HG03342 (cell line): ENCODE measurements around the gene RBM25.
"Not testable (repeated sequence)": the region's sequence is repeated elsewhere in the genome, so short reads cannot be mapped to it uniquely, and the experiment has no call there.

Experiments
- ATAC-seq: cut with Tn5 transposase; IDR thresholded peaks from one replicate; pipeline ENCODE4 v1.9.1; 2021; ENCODE audit warnings: mild to moderate bottlenecking, moderate library complexity; ENCODE audit not compliant: unreplicated experiment

RBM25 gene

GRCh38 chr14:73058224-73058921, at the start of gene RBM25:
Gene RBM25 (plus strand): TSS chr14:73058534. CDS start chr14:73071642, 13,108 bp downstream.
- ATAC-seq: peak; percentile 92

DNA sequence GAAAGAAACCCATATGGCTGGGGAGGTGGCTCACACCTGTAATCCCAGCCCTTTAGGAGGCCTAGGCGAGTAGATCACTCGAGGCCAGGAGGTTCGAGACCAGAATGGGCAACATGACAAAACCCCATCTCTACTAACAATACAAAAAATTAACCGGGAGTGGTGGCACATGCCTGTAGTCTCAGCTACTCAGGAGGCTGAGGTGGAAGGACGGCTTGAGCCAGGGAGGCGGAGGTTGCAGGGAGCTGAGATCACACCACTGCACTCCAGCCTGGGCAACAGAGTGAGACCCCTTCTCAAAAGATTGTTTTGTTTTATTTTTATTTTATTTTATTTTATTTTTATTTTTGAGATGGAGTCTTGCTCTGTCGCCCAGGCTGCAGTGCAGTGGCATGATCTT, 47.1 kb upstream of the RBM25 start:
- not testable (repeated sequence) for ATAC-seq

DNA sequence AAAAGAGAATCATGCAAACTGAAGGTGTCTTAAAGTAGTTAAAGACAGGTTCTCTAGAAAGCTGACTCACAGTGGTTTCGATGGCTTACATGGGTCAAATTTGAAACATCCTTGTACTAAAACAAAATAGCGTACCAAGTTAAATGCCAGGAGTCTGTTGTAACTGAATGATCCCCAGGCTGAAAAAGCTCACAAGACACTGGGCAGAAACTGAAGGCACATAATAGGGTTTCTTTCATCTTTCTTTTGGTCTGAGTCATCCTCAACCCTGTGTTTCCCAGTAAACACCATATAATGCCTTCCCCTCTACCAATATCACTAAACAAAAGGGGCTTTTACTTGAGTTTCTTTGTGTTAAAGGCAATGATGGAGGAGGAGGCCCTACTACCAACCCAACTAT, 44.2 kb upstream of the RBM25 start:
- peak; percentile 85 for ATAC-seq

DNA sequence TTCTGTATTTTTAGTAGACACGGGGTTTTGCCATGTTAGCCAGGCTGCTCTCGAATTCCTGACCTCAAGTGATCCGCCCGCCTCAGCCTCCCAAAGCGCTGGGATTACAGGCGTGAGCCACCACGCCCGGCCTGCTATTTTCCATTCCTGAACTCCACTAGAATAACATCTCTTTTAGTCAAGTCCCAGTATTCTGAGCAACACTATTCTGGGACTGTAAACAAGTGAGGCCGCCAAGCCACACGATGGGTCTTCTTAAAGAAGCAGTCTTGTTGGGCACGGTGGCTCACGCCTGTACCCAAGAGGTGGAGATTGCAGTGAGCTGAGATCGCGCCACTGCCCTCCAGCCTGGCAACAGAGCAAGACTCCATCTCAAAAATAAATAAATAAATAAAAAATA, 42.8 kb upstream of the RBM25 start:
- not testable (repeated sequence) for ATAC-seq

DNA sequence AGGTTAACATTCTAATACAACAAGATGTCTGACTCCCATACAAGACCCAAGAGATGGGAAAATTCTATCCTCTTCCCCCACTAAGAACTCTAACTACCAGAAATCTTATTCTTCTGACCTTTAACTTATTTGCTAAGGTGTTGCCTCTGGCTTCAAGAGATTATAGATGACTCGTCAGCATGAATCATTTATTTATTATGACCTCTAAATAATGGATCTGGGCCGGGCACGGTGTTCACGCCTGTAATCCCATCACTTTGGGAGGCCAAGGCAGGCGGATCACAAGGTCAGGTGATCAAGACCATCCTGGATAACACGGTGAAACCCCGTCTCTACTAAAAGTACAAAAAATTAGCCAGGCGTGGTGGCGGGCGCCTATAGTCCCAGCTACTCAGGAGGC, 42.3 kb upstream of the RBM25 start:
- not testable (repeated sequence) for ATAC-seq

DNA sequence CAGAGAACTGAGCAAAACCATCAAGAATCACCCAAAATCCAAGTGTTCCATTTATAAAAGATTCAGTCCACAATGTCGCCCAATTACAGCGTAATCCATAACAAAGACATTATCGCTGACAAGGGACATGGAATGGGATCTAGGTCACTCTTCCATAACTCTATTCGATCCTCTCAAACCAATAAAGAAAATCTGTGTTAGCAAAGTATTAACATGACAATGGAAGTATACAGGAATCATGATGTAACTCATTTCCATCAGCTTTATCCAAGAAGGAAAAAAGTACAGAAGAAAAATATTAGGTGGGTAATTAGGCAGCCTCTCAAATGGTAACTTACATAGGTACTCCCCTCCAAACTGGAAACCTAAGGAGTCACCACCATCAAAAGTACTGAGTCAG, 36.3 kb upstream of the RBM25 start:
- ATAC-seq: no peak

DNA sequence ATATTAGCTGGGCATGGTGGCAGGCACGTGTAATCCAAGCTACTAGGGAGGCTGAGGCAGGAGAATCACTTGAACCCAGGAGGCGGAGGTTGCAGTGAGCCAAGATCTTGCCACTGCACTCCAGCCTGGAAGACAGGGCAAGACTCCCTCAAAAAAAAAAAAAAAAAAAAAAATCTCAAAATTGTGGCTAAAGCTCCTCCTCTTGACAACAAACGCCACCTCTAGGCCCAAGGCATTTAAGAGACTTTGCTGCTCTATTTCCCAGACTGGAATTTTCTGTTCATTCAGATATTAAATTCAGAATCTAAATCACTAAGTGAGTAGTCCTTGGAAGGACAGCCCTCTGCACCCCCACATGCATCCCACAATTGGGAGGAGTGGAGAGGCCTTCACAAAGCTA, 32.8 kb upstream of the RBM25 start:
- ATAC-seq: no peak

GRCh38 chr14:73026243-73026844, 32.0 kb upstream of the RBM25 start:
- no peak for ATAC-seq

DNA sequence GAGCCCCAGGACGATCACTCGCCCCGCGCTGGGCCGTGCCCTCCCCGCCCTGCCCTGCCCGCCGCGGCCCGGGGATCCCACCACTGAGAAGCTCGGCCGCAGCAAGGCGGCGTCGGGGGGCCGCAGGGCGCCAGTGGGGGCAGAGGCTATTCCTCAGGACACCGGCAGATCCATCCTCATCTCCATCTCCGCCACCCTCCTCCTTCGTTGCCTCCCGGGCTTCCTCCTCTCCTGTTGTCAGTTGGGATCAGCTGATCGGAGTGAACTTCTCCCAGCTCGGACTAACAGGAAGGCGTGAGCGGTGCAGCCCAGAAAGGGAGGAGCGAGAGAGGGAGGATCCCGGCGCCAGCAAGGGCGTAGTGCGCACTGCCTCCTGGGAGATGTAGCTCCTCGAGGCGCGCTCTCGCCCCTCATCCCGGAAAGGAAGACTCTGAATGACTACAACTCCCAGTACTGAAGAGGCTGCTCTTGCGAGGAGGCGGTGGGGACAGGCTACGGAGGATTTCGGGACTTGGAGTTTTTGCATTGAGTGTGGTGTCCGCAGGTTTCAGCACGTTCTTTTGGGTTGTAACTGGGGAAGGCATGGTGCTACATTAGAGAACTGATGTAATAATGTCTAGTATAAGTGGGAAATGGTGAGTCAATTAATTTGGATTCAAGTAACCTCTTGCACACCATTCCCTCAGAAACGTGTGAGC, 31.3 kb upstream of the RBM25 start, which contains the start of gene ZFYVE1:
Gene ZFYVE1 (minus strand): TSS at position 262 of the 698 bp plus-strand sequence. CDS start 2,598 bp downstream, outside the sequence.
- peak; percentile 99 for ATAC-seq

DNA sequence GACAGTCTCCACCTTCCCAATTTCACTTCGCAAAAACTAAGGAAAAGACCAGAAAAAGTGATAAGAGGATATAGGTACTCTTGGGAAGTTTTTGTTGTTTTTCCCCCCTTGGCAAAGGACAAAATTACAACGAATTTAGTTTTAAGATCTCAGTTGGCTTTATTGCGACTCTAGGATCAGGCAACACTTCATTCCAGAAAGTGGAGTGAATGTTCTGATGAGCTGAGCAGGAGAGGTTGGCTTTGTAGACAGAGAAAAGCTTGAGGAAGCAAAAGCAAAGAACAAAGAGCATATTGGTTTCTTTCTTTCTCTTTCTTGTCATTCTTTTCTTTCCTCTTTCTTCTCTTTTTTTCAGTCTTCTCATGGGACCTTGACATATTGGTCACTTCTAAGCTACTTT, 30.8 kb upstream of the RBM25 start:
- no peak for ATAC-seq

- ATAC-seq: no peak
Measured at GRCh38 chr14:73027984-73028383, 30.4 kb upstream of the RBM25 start.

DNA sequence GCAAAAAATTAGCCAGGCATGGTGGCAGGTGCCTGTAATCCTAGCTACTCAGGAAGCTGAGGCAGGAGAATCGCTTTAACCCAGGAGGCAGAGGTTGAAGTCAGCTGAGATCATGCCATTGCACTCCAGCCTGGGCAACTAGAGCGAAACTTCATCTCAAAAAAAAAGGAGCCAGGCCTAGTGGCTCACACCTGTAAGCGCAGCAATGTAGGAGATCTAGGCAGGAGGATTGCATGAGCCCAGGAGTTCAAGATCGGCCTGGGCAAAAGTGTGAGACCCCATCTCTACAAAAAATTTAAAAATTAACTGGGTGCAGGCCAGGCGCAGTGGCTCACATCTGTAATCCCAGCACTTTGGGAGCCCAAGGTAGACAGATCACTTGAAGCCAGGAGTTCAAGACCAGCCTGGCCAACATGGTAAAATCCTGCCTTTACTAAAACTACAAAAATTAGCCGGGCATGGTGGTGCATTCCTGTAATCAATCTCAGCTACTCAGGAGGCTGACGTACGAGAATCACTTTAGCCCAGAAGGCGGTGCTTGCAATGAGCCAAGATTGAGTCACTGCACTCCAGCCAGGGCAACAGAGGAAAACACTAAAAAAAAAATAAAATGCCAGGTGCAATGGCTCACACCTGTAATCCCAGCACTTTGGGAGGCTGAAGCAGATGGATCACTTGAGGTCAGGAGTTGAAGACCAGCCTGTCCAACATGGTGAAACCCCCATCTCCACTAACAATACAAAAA, 21.5 kb upstream of the RBM25 start:
- ATAC-seq: not testable (repeated sequence)

DNA sequence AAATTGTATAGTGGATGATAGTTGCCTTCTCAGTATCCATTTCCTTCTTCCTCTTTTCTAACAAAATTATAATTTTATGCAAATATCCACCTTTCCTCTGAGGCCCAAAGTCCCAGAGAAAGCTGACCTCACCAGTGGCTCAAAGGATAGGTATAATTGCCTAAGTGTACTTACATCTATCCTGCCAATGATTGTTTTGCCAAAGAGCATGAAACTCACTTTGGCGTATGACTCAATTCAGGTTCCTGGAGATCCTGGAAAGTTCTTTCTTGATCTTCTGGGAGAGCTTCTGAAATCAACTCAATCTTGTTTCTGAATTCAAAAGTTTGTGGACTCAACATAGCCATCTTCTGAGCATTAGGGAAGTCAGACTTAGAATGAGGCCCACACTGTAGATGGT, 10.5 kb upstream of the RBM25 start:
- ATAC-seq: no peak

DNA sequence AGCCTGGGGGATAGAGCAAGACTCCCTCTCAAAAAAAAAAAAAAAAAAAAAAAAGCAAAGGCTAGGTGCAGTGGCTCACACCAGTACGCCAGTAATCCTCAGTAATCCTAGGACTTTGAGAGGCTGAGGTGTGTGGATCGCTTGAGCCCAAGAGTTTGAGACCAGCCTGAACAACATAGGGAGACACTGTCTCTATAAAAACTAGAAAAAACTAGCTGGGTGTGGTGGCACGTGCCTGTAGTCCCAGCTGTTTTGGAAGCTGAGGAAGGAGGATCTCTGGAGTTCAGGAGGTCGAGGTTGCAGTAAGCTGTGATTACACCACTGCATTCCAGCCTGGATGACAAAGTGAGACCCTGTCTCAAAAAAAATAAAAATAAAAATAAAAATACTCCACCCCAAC, 8.9 kb upstream of the RBM25 start:
- no peak for ATAC-seq

- no peak for ATAC-seq
Measured at GRCh38 chr14:73055251-73055650, 3.1 kb upstream of the RBM25 start.

DNA sequence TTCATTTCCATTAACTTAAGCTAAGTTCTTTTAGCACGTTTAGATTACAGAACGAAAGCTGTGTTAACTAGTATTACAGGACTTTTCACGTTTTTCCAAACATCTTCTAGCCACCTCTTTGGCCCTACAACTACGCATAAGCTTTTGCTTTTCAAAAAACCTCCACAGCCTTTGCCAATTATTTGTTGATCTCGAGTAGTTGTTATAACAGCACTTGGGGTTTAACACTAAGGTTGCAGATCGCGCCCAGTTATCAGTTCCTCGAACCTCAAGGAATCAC, 450 bp upstream of the RBM25 start:
- ATAC-seq: no peak

DNA sequence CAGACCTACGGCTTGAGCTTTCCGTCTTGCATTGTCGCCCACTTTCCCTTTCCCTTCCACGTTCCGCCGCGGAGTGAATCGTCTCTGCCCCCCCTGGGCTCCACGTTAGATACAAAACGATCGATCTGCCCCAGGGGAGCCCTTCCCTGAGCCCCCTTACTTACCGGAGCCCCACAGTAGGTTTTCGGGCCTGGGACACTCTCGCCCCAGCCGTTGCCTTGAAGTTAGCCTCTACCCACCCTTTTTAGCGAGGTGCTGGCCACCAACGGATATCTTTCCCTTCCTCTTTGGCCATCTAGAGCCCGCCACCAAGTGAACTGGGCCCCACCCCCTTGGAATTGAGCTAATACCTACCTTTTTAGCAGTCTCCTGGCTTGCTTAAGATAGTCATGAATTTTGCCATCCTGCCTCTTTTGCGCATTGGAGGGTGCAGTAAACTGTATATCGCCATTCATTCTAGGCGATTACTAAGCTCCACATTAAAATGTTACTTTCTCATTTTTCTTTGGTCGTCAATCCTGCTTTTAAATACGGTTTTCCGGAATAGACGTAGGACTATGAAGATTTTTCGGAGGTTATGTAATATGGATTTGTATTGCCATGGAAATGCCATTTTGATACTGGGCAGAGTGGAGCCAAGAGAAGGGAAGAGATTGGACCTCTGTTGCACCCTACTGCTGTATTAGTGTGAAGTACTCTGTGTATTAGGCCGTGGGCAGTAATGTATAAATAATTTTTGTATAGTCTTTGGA, 764 bp downstream of the RBM25 start:
- peak; percentile 1 for ATAC-seq

DNA sequence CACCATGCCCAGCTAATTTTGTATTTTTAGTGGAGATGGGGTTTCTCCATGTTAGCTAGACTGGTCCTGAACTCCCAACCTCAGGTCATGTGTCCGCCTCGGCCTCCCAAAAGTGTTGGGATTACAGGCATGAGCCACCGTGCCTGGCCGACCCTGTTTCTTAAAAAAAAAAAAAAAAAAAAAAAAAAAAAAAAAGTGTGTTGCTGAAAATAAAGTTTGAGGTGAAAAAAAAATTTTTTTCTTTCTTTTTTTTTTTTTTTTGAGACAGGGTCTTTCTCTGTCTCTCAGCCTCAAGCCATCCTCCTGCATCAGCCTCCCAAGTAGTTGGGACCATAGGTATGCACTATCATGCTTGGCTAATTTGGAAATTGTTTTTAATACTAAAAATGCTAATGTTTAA, 11.3 kb downstream of the RBM25 start:
- ATAC-seq: no peak

- ATAC-seq: no peak
Measured at GRCh38 chr14:73091044-73091443, 32.7 kb downstream of the RBM25 start.

GRCh38 chr14:73097421-73097820, 39.1 kb downstream of the RBM25 start:
- no peak for ATAC-seq

DNA sequence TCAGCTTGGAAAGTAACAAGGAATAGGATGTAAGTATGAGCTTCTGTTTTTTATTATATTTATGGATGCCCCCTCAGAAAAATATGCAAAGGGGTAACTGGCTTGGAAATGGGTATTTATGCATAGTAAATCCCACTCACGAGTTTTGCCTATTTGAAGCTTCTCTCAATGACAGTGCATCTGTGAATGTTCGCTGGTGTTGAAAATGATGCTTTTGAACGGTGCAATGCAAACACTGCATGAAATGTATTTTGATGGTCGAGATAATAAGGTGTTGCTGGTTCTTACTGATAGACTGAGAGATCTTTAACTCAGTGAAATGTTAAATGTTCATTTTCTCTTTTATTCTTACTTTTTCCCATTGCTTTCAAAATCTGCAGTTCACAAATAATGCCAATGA, 42.0 kb downstream of the RBM25 start:
- ATAC-seq: no peak
